Cardiac fibroblast (primary cell): ENCODE data around the gene TPCN2.
A peak's percentile ranks its signal among the peaks of the same experiment; 100 is the strongest.

ENCODE experiments used
- DNase-seq, 2 donors: peaks; one replicate each; pipeline versions ENCODE4 v3.0.0 to v3.0.0-alpha.2; 2010; ENCODE audit warnings: low read depth in 2 of 2
- H3K4me3 ChIP-seq, 2 donors: replicated peaks in 1 of 2; 1 replicate in 1 of 2; 2 replicates in 1 of 2; pipeline ENCODE4 v1.5.1; 2011; ENCODE audit warnings: low read depth in 2 of 2, low read length in 2 of 2, mild to moderate bottlenecking in 2 of 2, moderate library complexity in 1 of 2
- CTCF ChIP-seq: IDR thresholded peaks from one replicate; pipeline ENCODE4 v1.5.1; 2011; ENCODE audit warnings: low read depth, mild to moderate bottlenecking, low read length, inconsistent platforms

Gene TPCN2

GRCh38 chr11:69010964-69011623 lies 37.6 kb upstream of the TPCN2 start:
- DNase-seq = peak; percentile 69 to 82
- no peak for TF ChIP-seq CTCF
- peak overlapping the region; percentile 22 to 26 for H3K4me3 ChIP-seq

- no peak for DNase-seq
- peak overlapping the region in 1 of 2 donors; percentile 38 for H3K4me3 ChIP-seq
- TF ChIP-seq CTCF = no peak
These were observed 37.1 kb upstream of the TPCN2 start for GRCh38 chr11:69011624-69012091.

- DNase-seq = no peak
- TF ChIP-seq CTCF = no peak
- peak overlapping the region; percentile 38 for H3K4me3 ChIP-seq
These were observed 36.4 kb upstream of the TPCN2 start for GRCh38 chr11:69012092-69013008.

GRCh38 chr11:69013009-69013951 lies 35.5 kb upstream of the TPCN2 start, which contains the start of gene MRGPRF:
MRGPRF (minus strand) TSS chr11:69013246; CDS start chr11:69009901, 3,345 bp downstream.
- TF ChIP-seq CTCF = peak; percentile 58
- DNase-seq = peak; percentile 68 to 71
- peak within 1 kb of the TSS; percentile 38 for H3K4me3 ChIP-seq

GRCh38 chr11:69014084-69014851 lies 34.5 kb upstream of the TPCN2 start:
- no peak overlapping the region for H3K4me3 ChIP-seq
- DNase-seq = no peak
- TF ChIP-seq CTCF = no peak
